ENCODE data around the gene EFCAB3.
"Not testable (repeated sequence)": the region's sequence is repeated elsewhere in the genome, so short reads cannot be mapped to it uniquely, and the experiment has no call there.

The EFCAB3 gene

DNA sequence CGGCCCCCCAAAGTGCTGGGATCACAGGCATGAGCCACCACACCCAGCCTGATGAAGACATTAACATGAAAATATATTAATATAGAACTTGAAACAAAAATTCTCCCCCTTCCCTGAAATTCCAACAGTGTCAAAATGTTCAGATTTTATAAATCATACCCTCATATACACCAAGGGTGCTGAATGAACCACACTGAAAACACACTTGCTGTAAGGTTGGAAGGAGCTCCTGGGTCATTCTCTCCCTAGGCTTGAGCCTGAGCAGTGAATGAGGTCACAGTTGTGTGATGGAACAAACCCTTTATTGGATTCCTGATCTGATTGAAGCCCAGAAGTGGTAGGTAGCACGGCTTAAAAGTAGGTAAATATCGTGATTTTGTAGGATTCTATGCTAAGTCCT is at the start of gene EFCAB3:
Gene EFCAB3, plus strand, starts transcription at position 301 of the 400 bp plus-strand sequence. CDS start 2,427 bp downstream, outside the sequence.
- no peak for DNase-seq (ENCODE audit: low read depth in 2 of 2)

- DNase-seq (ENCODE audit: low read depth in 2 of 2) = no peak
Observed at GRCh38 chr17:62336527-62336926, 43.8 kb upstream of the EFCAB3 start.

- DNase-seq (ENCODE audit: low read depth in 2 of 2) = no peak
Observed at GRCh38 chr17:62343764-62344270, 36.5 kb upstream of the EFCAB3 start.

GRCh38 chr17:62351176-62351575 is 29.2 kb upstream of the EFCAB3 start:
- no peak for DNase-seq (ENCODE audit: low read depth in 2 of 2)

DNA sequence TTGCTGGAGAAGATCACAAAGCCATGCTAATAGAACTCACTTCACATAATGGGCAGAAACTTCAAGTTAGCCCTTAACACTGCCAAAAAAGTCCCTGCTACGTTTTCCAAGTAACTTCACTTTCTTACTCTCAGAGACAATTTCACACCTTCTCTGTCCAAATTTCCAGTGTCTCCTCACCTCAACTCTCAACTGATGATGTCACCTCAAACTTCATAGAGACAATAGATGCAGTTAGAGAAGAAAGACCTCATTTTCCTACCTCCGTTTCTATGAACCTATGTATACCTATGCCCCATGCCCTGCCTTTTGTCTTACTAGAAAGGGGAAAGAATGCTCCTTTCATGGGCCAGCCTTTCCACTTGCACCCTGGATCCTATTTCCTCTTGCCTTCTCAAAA is 14.2 kb upstream of the EFCAB3 start:
- DNase-seq (ENCODE audit: low read depth in 2 of 2) = no peak

DNA sequence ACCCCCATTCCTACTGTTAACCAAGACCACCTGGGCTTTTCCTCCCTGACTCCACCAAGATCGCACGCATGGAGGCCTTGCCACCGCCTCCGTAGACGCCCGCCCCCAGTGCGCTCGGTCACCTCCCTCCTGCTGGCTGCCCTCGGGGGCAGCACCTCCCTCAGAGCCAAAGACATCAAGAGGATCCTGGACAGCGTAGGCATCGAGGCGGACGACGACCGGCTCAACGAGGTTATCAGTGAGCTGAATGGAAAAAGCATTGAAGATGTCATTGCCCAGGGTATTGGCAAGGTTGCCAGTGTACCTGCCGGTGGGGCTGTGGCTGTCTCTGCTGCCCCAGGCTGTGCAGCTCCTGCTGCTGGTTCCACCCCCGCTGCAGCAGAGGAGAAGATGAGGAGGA is 1.2 kb downstream of the EFCAB3 start:
- DNase-seq (ENCODE audit: low read depth in 2 of 2) = no peak

DNA sequence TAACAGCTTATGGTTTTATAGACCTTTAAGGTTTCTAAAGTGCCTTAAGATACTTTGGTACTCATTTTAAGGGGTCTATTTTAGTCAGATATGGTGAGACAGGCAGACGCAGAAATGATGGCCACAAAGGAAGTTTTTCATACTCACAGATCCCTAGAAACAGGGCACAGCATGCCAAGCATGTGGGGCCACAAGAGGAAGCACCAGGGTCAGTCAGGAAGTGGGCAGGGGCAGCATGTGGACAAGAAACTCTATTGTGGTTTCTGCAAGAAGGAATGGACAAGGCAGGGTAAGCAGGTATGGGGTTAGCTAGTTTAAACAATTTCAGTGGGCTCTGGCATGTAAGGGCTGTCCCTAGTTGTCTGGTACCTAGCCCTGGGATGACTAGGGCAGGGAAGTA is 8.5 kb downstream of the EFCAB3 start:
- DNase-seq (ENCODE audit: low read depth in 2 of 2) = no peak

GRCh38 chr17:62392908-62393307 is 12.6 kb downstream of the EFCAB3 start:
- DNase-seq (ENCODE audit: low read depth in 2 of 2) = no peak

- no peak for DNase-seq (ENCODE audit: low read depth in 2 of 2)
Observed at GRCh38 chr17:62398891-62399290, 18.5 kb downstream of the EFCAB3 start.

DNA sequence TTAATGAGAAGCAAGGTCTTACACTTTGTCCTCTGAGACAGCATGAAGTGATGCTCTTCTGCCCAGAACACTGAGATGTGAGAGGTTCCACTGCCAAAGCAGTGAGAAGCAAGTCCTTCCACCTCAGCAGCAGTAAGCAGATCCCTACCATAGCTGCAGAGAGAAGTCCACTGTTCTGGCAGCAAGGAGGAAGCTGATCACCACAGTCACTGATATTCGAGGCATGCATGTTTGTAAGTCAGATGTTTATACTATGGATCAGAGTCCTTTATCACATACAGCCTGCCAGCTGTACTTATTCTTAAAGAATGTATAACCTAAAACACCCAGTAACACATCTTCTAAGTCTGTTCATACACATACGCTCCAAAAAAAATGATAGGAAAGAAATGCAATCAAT is 25.1 kb downstream of the EFCAB3 start:
- DNase-seq (ENCODE audit: low read depth in 2 of 2) = no peak

DNA sequence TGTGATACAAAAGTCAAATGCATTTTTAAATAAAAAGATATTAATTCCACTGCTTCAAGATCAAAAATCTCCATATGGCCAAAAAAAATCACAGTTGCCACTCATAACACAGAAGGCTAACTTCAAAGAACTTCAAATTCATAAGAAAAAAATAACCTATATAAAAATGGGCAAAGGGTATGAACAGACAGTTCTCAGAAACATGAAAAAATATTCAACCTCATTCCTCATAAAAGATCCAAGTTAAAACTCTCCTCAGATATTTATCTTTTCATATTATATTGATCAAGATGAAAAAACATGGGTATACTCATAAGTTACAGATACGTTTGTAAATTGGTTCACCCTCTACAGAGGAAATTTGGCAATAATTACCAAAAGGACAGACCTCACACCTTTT is 32.7 kb downstream of the EFCAB3 start:
- not testable (repeated sequence) for DNase-seq (ENCODE audit: low read depth in 2 of 2)

DNA sequence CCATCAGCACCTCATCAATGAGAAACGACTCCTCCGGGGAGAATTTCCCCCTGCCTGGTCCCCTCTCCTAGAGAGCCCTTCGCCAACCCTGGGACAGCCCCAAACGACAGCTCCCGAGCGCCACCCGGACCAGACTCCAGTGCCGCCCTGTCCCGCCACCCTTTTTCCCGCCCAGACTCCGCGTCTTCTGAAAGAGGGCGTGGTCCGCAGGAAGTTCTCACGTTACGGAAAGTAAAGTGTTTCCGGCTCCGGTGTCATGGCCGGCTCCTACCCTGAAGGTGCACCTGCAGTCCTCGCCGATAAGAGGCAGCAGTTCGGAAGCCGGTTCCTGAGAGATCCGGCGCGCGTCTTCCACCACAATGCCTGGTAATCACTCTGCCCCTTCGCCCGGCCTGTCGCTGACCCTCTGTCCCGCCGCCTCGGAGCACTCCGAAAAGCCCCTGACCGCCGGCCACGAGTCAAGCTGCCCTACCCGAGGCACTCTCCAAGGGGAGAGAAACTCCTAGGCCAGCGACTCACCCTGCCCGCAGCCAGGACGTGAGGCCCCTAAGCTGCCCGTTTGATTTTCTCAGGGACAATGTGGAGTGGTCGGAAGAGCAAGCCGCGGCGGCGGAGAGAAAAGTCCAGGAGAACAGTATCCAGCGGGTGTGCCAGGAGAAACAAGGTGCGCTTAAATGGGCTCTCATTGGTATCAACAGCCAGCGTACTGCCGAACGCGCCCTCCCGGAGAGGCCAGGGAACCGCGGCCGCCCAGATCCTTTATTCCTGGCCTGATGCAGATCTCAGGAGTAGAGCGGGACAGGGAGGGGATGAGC is 43.5 kb downstream of the EFCAB3 start, which contains the start of gene METTL2A:
Gene METTL2A, plus strand, starts transcription at position 251 of the 815 bp plus-strand sequence. Its CDS starts 6 bp downstream, at position 257.
- peak; percentile 69 to 70 for DNase-seq (ENCODE audit: low read depth in 2 of 2)

- not testable (repeated sequence) for DNase-seq (ENCODE audit: low read depth in 2 of 2)
Observed at GRCh38 chr17:62426214-62426613, 45.9 kb downstream of the EFCAB3 start.

DNA sequence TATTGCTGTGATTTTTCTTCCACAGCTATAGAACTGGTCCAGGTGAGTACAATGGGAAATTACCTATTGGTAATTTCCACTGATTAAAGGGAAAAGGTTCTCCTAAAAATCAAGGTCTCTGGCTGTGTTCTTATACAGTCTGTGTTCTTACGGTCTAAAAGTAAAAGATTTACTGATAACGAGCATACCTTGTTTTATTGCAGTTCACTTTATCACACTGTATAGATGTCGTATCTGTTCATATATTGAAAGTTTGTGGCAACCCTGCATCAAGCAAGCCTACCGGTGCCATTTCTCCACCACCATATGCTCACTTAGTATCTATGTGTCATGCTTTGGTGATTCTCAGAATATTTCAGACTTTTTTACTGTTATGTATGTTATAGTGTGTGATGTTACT is 54.9 kb downstream of the EFCAB3 start:
- DNase-seq (ENCODE audit: low read depth in 2 of 2) = not testable (repeated sequence)

DNA sequence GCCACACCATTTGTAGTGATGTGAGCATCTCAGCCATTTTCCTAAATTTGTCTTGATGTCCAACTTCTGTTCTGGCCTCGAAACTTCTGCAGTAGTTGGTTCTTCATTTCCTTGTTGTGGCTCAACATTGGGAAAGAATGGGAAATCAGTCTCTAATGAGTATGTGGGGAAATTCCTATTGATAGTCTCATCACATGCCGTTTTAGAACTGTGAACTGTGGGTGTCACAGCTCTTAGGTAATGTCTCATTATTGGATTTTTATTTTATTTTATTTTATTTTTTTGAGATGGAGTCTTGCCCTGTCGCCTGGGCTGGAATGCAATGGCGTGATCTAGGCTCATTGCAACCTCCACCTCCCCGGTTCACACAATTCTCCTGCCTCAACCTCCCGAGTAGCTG is 60.8 kb downstream of the EFCAB3 start:
- DNase-seq (ENCODE audit: low read depth in 2 of 2) = not testable (repeated sequence)

GRCh38 chr17:62444063-62444462 is 63.7 kb downstream of the EFCAB3 start:
- no peak for DNase-seq (ENCODE audit: low read depth in 2 of 2)

DNA sequence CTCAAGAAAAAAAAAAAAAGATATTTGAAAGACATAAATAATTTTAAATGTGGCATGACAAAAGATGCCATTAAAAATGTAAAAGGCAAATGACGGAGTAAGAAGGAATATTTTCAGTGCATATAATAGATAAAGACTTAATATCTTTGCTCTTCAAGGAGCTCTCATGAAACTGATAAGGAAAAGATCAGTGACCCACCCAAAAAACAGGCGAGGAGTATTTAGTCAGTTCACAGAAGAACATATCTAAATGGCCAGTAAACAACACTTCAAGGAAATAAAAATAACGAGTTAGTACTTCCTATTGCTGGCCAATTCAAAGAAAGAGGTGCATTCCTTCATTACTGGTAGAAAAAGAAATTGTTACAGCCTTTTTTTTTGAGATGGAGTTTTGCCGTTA is 65.4 kb downstream of the EFCAB3 start:
- DNase-seq (ENCODE audit: low read depth in 2 of 2) = not testable (repeated sequence)

- not testable (repeated sequence) for DNase-seq (ENCODE audit: low read depth in 2 of 2)
Observed at GRCh38 chr17:62452195-62452594, 71.8 kb downstream of the EFCAB3 start.

DNA sequence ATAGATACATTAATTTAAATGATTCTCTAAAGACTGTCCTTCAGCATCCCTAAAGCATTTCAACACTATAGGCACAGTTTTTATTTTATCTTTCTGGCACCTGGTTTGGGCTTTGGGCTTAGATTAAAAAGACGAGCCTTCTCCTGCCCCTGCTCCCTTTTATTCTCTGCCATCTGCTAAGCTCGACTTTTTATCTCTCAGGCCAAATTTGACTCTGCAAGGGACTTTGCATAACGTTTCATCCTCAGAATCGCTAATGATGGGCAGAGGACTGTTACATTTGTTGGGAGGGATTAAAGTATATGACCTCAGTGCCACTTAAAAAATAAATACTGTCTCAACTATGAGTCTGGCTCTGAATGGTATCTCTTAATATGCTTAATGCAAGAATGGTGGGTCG is 72.7 kb downstream of the EFCAB3 start:
- not testable (repeated sequence) for DNase-seq (ENCODE audit: low read depth in 2 of 2)

DNA sequence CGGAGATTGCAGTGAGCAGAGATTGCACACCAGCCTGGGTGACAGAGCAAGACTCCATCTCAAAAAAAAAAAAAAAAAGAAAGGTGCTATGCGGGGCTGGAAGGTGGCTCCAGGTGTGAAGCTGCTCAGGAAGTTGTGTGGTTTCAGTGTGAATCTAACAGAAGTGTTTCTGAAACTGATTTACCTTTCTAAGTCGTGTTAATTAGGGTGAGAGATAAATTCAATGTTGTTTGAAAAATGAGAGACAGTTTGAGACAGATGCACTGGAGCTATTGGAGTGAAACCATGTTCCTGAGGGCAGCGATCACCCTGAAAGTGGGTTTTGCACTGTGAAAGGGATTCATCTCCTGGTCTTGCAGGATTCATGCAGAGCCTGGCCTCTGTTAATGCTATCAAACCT is 73.3 kb downstream of the EFCAB3 start:
- not testable (repeated sequence) for DNase-seq (ENCODE audit: low read depth in 2 of 2)

DNA sequence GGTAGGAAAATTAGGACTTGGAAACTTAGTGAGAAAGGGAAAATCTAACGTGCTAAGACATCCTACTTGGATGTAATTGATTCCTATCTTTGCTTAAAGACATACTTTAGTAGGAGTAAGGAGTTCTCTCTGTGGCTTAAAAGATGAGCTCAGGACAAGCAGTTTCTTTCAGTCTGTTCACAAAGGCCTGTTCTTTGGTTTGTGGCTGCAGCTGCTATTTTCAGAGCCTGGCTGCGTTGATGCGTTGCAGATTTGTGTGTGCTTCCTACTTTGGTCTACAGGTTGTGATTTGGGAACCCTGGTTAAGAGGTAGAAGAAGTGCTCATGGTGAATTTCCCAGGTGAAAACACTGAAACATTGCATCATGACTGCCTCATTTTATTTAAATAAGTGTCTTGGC is 73.8 kb downstream of the EFCAB3 start:
- DNase-seq (ENCODE audit: low read depth in 2 of 2) = not testable (repeated sequence)

GRCh38 chr17:62456016-62456415 is 75.7 kb downstream of the EFCAB3 start:
- DNase-seq (ENCODE audit: low read depth in 2 of 2) = no peak

- DNase-seq (ENCODE audit: low read depth in 2 of 2) = not testable (repeated sequence)
Observed at GRCh38 chr17:62458483-62458882, 78.1 kb downstream of the EFCAB3 start.
